Measurements from ENCODE around the gene KCNMB1.

The KCNMB1 gene

DNA sequence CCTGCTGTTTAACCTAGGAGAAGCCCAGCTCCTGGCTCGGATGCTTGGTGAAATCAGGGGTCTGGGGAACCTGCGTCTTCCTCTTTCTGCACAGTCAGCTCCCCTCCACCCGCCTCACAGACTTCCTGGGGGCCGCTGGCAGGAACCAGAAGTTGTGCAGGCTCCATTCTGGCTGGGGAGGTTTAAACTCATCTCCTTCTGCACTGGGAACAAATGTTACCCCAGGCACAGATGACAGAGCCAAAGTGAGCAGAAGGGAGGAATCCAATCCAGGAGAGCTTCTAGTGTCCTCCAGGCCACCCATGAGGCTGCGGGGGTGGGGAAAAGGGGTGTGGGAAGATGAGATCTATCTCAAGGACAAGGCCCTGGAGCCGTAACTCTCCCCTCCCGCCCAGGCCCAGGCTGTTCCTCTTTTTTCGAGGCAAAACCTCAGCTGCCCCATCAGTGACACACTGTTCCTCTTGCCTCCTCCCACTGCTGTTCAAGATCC, 31.2 kb downstream of the KCNMB1 start:
- no peak overlapping the region for H3K4me3 ChIP-seq (ENCODE audit: low read depth, low read length)
- in situ Hi-C loops (cut with HindIII; ENCODE audit: low sequenced_read_pairs): no loop called here
- TF ChIP-seq, protein P1, sequence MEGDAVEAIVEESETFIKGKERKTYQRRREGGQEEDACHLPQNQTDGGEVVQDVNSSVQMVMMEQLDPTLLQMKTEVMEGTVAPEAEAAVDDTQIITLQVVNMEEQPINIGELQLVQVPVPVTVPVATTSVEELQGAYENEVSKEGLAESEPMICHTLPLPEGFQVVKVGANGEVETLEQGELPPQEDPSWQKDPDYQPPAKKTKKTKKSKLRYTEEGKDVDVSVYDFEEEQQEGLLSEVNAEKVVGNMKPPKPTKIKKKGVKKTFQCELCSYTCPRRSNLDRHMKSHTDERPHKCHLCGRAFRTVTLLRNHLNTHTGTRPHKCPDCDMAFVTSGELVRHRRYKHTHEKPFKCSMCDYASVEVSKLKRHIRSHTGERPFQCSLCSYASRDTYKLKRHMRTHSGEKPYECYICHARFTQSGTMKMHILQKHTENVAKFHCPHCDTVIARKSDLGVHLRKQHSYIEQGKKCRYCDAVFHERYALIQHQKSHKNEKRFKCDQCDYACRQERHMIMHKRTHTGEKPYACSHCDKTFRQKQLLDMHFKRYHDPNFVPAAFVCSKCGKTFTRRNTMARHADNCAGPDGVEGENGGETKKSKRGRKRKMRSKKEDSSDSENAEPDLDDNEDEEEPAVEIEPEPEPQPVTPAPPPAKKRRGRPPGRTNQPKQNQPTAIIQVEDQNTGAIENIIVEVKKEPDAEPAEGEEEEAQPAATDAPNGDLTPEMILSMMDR (IDR thresholded peaks at IDR 0.05; ENCODE audit: low read depth, low read length, missing control alignments): no peak
- no peak for DNase-seq (ENCODE audit: low read depth)

DNA sequence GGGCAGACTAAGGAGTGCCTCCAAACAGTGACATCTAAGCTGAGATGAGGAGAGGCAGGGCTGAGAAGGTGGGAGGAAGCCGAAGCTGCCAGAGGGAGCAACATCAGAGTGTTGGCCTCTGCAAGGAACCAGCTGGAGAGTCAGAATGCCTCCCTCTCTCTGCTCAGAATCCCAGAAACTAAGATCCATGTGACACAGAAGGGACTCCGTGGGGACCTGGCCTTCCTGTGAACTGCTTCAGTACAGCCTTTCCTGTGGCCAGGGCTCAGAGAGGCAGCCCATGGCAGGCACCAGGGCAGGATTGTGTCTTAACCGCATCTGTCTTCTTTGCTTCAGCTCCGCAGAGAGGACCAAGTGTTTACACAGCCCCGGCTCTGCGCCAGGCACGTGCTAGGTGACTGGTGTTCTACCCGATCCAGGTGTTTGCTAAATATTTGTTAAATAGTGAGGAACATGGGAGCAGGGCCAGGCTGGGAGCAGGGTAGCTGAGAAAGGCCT, 33.5 kb downstream of the KCNMB1 start:
- in situ Hi-C loops (cut with HindIII; ENCODE audit: low sequenced_read_pairs): no loop called here
- TF ChIP-seq, protein P1 (IDR thresholded peaks at IDR 0.05; ENCODE audit: low read depth, low read length, missing control alignments): no peak
- no peak overlapping the region for H3K4me3 ChIP-seq (ENCODE audit: low read depth, low read length)
- no peak for DNase-seq (ENCODE audit: low read depth)

DNA sequence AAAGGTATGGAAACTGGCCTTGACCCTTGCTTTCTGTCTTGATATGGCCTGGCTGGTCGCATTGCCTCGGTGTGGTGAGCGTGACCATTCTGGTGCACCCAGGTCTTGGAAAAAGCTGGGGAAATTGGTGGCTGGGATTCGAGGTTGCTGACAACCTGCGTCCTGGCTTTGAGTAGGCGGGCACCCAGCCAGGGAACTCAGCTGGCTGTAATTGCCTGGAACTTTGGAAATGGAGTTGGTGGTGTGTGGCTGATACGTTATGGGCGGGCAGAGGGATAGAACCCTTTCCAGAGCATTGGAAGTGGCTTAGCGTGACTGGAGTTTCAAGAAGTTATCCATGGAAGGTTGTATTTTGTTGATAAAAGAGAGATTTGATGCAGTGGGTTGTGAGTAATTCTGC, 35.2 kb downstream of the KCNMB1 start:
- in situ Hi-C loops (cut with HindIII; ENCODE audit: low sequenced_read_pairs): no loop called here
- TF ChIP-seq, protein P1 (IDR thresholded peaks at IDR 0.05; ENCODE audit: low read depth, low read length, missing control alignments): no peak

DNA sequence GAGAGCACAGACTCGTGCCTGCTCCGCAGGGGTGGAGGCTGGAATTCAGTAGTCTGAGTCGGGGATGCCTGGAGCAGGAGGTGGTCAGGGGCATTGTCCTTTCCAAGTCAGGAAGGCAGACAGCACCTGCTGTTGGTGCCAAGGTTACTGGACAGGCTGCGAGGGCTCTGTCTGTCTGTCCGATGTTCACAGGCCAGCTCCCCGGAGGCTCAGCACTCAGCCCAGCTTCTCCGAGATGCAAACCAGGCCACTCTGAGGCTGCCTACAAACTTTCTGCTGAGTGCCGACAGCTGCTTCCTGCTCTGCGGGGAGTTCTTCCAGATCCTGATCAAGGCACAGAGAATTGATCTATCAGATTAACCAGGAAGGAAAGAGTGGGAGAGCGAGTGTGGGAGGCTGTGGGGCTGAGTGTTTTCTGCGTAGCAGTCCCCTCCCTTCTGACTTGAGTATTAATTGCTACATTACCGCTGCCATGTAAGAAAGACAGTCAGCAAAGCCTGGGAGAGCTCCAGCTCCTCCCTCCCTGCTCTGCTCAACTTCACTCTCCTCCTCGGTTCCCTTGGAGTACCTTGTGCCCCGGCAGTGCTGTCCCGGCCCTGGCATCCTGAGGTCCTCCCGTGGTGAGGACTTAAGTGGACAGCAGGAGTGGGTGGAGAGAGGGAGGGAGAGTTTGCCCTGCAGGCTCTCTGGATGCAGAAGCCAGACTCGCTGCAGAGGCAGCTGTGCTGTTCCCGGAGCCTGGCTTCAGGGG, 36.0 kb downstream of the KCNMB1 start:
- no peak for DNase-seq (ENCODE audit: low read depth)
- TF ChIP-seq, protein P1 (IDR thresholded peaks at IDR 0.05; ENCODE audit: low read depth, low read length, missing control alignments): no peak
- H3K4me3 ChIP-seq (ENCODE audit: low read depth, low read length): no peak overlapping the region
- in situ Hi-C loops (cut with HindIII; ENCODE audit: low sequenced_read_pairs): no loop called here

More for the DNA sequence above, 35.2 kb downstream of the KCNMB1 start:
- DNase-seq (ENCODE audit: low read depth): no peak
- H3K4me3 ChIP-seq (ENCODE audit: low read depth, low read length): no peak overlapping the region

DNA sequence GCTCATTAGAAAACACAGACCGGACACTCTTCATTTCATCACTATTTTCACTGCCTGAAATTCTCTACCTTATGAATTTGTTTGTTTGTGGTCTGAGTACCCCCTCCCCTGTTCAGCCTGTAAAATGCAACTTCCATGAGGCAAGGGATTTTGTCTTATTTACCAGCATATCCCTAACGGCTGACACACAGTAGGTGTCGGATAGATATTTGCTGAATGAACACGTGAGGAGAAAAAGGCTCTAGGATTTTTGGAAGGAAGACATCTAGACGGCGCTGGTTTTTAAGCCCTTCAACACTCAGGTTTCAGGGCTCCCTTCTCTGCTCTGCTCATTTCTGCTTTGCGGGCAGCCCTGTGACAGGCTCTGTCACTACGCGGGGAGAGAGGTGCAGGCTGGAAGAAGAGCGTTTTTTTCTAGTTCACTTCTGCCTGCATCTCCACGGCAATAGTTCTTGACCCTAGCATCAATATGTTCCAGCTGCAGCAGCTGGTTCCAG, 41.0 kb downstream of the KCNMB1 start:
- TF ChIP-seq, protein P1 (IDR thresholded peaks at IDR 0.05; ENCODE audit: low read depth, low read length, missing control alignments): no peak
- no peak overlapping the region for H3K4me3 ChIP-seq (ENCODE audit: low read depth, low read length)
- no peak for DNase-seq (ENCODE audit: low read depth)
- in situ Hi-C loops (cut with HindIII; ENCODE audit: low sequenced_read_pairs): no loop called here

DNA sequence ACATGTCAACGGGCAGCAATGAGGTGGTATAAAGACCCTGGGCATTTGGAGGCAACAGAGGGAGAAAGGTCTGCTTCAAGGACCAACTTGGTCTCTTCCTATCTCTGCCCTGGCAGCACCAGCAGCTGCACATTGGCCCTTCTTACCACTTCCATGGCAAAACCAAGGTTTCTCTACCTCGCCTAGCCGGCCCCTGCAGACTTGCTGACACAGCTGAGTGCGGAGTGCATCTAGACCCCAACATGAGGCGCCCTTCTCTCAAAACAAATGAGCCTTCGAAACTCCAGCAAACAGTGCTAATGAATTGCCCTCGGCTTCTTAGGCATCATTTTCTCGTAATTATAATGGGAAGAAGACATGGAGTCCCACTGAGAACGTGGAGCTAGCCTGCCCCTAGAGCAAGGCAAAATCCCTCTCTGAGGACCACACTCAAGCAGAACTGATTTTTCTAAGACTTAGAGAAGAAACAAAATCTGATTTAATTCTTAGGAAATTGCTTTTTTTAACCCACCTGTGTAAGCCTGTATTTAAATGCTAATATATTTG, 42.1 kb downstream of the KCNMB1 start:
- TF ChIP-seq, protein P1 (IDR thresholded peaks at IDR 0.05; ENCODE audit: low read depth, low read length, missing control alignments): no peak
- in situ Hi-C loops (cut with HindIII; ENCODE audit: low sequenced_read_pairs): no loop called here
- no peak for DNase-seq (ENCODE audit: low read depth)
- no peak overlapping the region for H3K4me3 ChIP-seq (ENCODE audit: low read depth, low read length)

All from astrocyte of the cerebellum (primary cell).